Measurements from ENCODE around the gene IGSF23.

The IGSF23 gene

DNA sequence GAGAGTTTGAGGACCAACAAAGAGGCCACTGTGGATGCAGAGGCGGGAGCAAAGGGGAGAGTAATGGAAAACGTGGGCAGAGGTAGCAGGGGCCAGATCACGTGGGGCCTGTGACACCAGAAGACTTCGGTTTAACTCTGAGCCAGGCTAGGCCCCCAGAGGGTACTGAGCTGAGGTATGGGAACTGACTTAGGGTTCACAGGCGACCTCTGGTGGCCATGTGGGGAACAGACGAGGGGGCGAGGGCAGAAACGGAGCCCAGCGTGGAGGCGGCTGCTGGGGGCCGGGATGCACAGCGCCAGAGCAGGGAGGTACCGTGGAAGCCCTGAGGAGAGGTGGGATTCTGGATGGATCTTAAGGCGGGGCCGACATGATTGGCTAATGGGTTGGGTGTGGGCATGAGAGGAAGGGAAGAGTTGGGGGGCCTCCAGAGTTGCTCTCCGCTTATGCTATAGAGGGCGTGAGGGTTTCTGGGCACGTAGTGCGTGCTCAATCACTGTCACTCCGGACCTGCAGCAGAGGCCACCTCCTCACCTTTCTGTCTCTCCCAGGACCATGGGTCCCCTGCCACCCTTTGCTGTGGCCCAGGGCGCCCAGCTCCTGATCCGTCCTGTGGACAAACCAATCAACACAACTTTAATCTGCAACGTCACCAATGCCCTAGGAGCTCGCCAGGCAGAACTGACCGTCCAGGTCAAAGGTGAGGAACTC, 44.0 kb downstream of the IGSF23 start:
- Histone ChIP-seq H4K8ac (ENCODE audit: low read depth, low read length) (no peak overlapping the region), H3K27me3 (ENCODE audit: control insufficient read depth in 3 of 3, insufficient read depth in 3 of 3, low read depth in 1 of 3, low read length in 3 of 3) (no peaks in the 10 kb centered on the region), H2BK5ac (ENCODE audit: low read length) (no peak overlapping the region), H3K14ac (ENCODE audit: low read length) (no peak overlapping the region), H2AK5ac (ENCODE audit: low read depth, low read length) (no peak overlapping the region), H3K4me3 (ENCODE audit: low read length in 2 of 2) (no peak overlapping the region), H3K4ac (ENCODE audit: low read length) (no peak overlapping the region), H3K18ac (ENCODE audit: low read length) (no peak overlapping the region), H3K23ac (ENCODE audit: low read depth, low read length, poor library complexity) (no peak overlapping the region), H2BK15ac (ENCODE audit: low read length) (no peak overlapping the region), H2BK120ac (ENCODE audit: low read depth, low read length) (no peak overlapping the region), H4K91ac (ENCODE audit: low read depth, low read length, poor library complexity) (no peak overlapping the region), H3K4me1 (ENCODE audit: control insufficient read depth in 2 of 2, insufficient read depth in 1 of 2, low read depth in 1 of 2, low read length in 2 of 2) (no peaks in the 10 kb centered on the region), H3K79me1 (ENCODE audit: low read depth, low read length) (no peaks in the 10 kb centered on the region), H3K4me2 (ENCODE audit: insufficient read depth, low read length, poor library complexity, severe bottlenecking) (no peak overlapping the region), H2BK12ac (ENCODE audit: low read length) (no peak overlapping the region), H2AFZ (ENCODE audit: low read length) (no peak overlapping the region), H3K36me3 (replicated peaks in 1 of 2; ENCODE audit: control insufficient read depth in 2 of 2, insufficient read depth in 2 of 2, low read length in 2 of 2) (peaks cover 43 to 77% of the 10 kb centered on the region in 2 donors), H3K9me3 (replicated peaks in 1 of 2; ENCODE audit: control insufficient read depth in 2 of 2, insufficient read depth in 1 of 2, low read depth in 1 of 2, low read length in 2 of 2) (no peaks in the 10 kb centered on the region), H3K27ac (replicated peaks; ENCODE audit: low read length) (no peak overlapping the region), H3K9ac (ENCODE audit: low read depth, low read length, poor library complexity) (no peak overlapping the region)
- no CpG with 5 or more reads among the region's 25 CpGs for WGBS, 2 donors (ENCODE audit: extremely low coverage in 2 of 2, insufficient read length in 2 of 2, insufficient replicate concordance in 1 of 2)
- peak; percentile 61 for DNase-seq (ENCODE audit: low spot score)

DNA sequence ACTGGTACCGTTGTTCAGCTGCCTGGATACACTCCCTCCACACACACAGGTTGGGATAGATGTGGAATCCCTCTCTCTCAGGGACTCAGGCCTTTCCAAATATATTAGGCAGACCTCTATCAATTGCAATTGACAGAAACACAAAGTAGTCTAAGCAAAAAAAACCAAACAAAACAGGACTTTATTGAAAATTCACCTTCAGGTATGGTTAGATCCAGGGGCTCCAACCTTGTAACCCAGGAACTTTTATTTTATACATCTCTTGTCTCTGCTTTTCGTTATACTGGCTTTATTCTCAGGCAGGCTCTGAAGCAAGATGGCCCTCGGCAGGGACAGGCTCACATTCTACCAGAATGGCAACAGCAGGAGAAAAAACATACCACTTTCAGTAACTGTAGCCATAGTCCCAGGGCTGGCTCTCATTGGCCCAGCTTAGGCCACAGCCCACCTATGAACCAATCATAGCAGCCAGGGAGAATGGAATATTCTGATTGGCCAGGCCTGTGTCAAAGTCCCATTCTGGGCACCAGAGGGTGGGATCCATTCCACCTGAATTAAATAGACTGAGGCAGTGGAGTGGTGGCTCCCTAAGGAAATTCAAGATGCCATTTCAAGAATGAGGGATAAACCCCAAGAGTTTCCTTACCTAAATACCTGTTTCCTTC, 44.8 kb downstream of the IGSF23 start:
- H3K18ac ChIP-seq (ENCODE audit: low read length): no peak overlapping the region
- H2AK5ac ChIP-seq (ENCODE audit: low read depth, low read length): no peak overlapping the region
- no peak overlapping the region for H2AFZ ChIP-seq (ENCODE audit: low read length)
- H3K4me1 ChIP-seq (ENCODE audit: control insufficient read depth in 2 of 2, insufficient read depth in 1 of 2, low read depth in 1 of 2, low read length in 2 of 2): no peaks in the 10 kb centered on the region
- no peak overlapping the region for H3K4me2 ChIP-seq (ENCODE audit: insufficient read depth, low read length, poor library complexity, severe bottlenecking)
- no peak overlapping the region for H2BK5ac ChIP-seq (ENCODE audit: low read length)
- no peak overlapping the region for H2BK12ac ChIP-seq (ENCODE audit: low read length)
- no peak overlapping the region for H4K8ac ChIP-seq (ENCODE audit: low read depth, low read length)
- H2BK120ac ChIP-seq (ENCODE audit: low read depth, low read length): no peak overlapping the region
- no peak overlapping the region for H2BK15ac ChIP-seq (ENCODE audit: low read length)
- DNase-seq (ENCODE audit: low spot score): no peak
- H3K36me3 ChIP-seq (replicated peaks in 1 of 2; ENCODE audit: control insufficient read depth in 2 of 2, insufficient read depth in 2 of 2, low read length in 2 of 2): peaks cover 41 to 80% of the 10 kb centered on the region in 2 donors
- no peak overlapping the region for H3K23ac ChIP-seq (ENCODE audit: low read depth, low read length, poor library complexity)
- H3K27me3 ChIP-seq (ENCODE audit: control insufficient read depth in 3 of 3, insufficient read depth in 3 of 3, low read depth in 1 of 3, low read length in 3 of 3): no peaks in the 10 kb centered on the region
- no peak overlapping the region for H3K27ac ChIP-seq (replicated peaks; ENCODE audit: low read length)
- WGBS, 2 donors (ENCODE audit: extremely low coverage in 2 of 2, insufficient read length in 2 of 2, insufficient replicate concordance in 1 of 2): no CpG with 5 or more reads among the region's 3 CpGs
- no peak overlapping the region for H3K4me3 ChIP-seq (ENCODE audit: low read length in 2 of 2)
- H4K91ac ChIP-seq (ENCODE audit: low read depth, low read length, poor library complexity): no peak overlapping the region
- no peak overlapping the region for H3K14ac ChIP-seq (ENCODE audit: low read length)
- no peaks in the 10 kb centered on the region for H3K79me1 ChIP-seq (ENCODE audit: low read depth, low read length)
- no peaks in the 10 kb centered on the region for H3K9me3 ChIP-seq (replicated peaks in 1 of 2; ENCODE audit: control insufficient read depth in 2 of 2, insufficient read depth in 1 of 2, low read depth in 1 of 2, low read length in 2 of 2)
- H3K4ac ChIP-seq (ENCODE audit: low read length): no peak overlapping the region
- no peak overlapping the region for H3K9ac ChIP-seq (ENCODE audit: low read depth, low read length, poor library complexity)

DNA sequence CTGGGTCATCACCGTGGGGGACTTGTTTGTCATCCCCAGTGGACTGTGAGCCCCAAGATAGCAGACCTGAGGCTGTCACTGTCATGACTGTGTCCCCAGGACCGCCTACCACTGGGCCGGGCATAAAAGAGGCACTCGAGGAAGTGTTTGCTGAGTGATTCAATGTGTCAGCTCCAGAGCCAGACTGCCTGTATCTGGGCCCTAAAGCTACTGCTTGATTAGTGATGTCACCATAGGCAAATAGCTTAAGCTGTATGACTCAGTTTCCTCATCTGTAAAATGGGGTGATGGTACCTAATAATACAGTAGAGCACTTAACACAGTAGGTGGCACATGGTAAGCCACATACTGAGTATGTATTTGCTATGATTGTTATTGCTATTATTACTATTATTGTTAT, 46.7 kb downstream of the IGSF23 start:
- DNase-seq (ENCODE audit: low spot score): no peak
- Histone ChIP-seq H2AK5ac (ENCODE audit: low read depth, low read length) (no peak overlapping the region), H3K4me1 (ENCODE audit: control insufficient read depth in 2 of 2, insufficient read depth in 1 of 2, low read depth in 1 of 2, low read length in 2 of 2) (no peaks in the 10 kb centered on the region), H3K9ac (ENCODE audit: low read depth, low read length, poor library complexity) (no peak overlapping the region), H4K8ac (ENCODE audit: low read depth, low read length) (no peak overlapping the region), H3K36me3 (replicated peaks in 1 of 2; ENCODE audit: control insufficient read depth in 2 of 2, insufficient read depth in 2 of 2, low read length in 2 of 2) (peaks cover 35 to 65% of the 10 kb centered on the region in 2 donors), H3K4me2 (ENCODE audit: insufficient read depth, low read length, poor library complexity, severe bottlenecking) (no peak overlapping the region), H2BK12ac (ENCODE audit: low read length) (no peak overlapping the region), H2BK5ac (ENCODE audit: low read length) (no peak overlapping the region), H3K18ac (ENCODE audit: low read length) (no peak overlapping the region), H2BK15ac (ENCODE audit: low read length) (no peak overlapping the region), H2AFZ (ENCODE audit: low read length) (no peak overlapping the region), H4K91ac (ENCODE audit: low read depth, low read length, poor library complexity) (no peak overlapping the region), H3K9me3 (replicated peaks in 1 of 2; ENCODE audit: control insufficient read depth in 2 of 2, insufficient read depth in 1 of 2, low read depth in 1 of 2, low read length in 2 of 2) (no peaks in the 10 kb centered on the region), H3K79me1 (ENCODE audit: low read depth, low read length) (no peaks in the 10 kb centered on the region), H3K27me3 (ENCODE audit: control insufficient read depth in 3 of 3, insufficient read depth in 3 of 3, low read depth in 1 of 3, low read length in 3 of 3) (no peaks in the 10 kb centered on the region), H2BK120ac (ENCODE audit: low read depth, low read length) (no peak overlapping the region), H3K4me3 (ENCODE audit: low read length in 2 of 2) (no peak overlapping the region), H3K14ac (ENCODE audit: low read length) (no peak overlapping the region), H3K4ac (ENCODE audit: low read length) (no peak overlapping the region), H3K27ac (replicated peaks; ENCODE audit: low read length) (no peak overlapping the region), H3K23ac (ENCODE audit: low read depth, low read length, poor library complexity) (no peak overlapping the region)
- no CpG with 5 or more reads among the region's 4 CpGs for WGBS, 2 donors (ENCODE audit: extremely low coverage in 2 of 2, insufficient read length in 2 of 2, insufficient replicate concordance in 1 of 2)

DNA sequence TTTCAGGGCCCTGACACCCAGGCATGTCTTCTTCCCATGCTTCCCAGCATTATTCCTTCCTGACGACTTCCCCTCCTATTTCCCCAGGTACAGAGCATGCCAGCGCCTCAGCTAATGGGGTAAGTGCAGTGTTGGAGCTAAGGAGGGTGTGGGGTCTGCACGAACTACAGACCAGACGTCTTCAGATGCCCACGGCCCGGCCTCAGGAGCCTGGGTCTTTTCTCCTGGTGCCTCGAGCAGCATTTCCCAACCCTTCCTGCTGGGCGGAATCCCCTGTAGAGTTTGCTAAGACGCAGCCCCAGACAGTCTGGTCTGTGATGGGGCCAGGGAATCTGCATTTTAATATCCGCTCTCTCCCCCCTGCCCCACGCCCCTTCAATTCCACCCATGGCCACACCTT, 47.8 kb downstream of the IGSF23 start:
- no CpG with 5 or more reads among the region's 11 CpGs for WGBS, 2 donors (ENCODE audit: extremely low coverage in 2 of 2, insufficient read length in 2 of 2, insufficient replicate concordance in 1 of 2)
- Histone ChIP-seq H2BK120ac (ENCODE audit: low read depth, low read length) (no peak overlapping the region), H2BK12ac (ENCODE audit: low read length) (no peak overlapping the region), H3K36me3 (replicated peaks in 1 of 2; ENCODE audit: control insufficient read depth in 2 of 2, insufficient read depth in 2 of 2, low read length in 2 of 2) (peaks cover 31 to 55% of the 10 kb centered on the region in 2 donors), H2AFZ (ENCODE audit: low read length) (no peak overlapping the region), H3K9me3 (replicated peaks in 1 of 2; ENCODE audit: control insufficient read depth in 2 of 2, insufficient read depth in 1 of 2, low read depth in 1 of 2, low read length in 2 of 2) (no peaks in the 10 kb centered on the region), H3K4me3 (ENCODE audit: low read length in 2 of 2) (no peak overlapping the region), H3K18ac (ENCODE audit: low read length) (no peak overlapping the region), H3K9ac (ENCODE audit: low read depth, low read length, poor library complexity) (no peak overlapping the region), H4K8ac (ENCODE audit: low read depth, low read length) (no peak overlapping the region), H2AK5ac (ENCODE audit: low read depth, low read length) (no peak overlapping the region), H3K4ac (ENCODE audit: low read length) (no peak overlapping the region), H3K14ac (ENCODE audit: low read length) (no peak overlapping the region), H3K23ac (ENCODE audit: low read depth, low read length, poor library complexity) (no peak overlapping the region), H4K91ac (ENCODE audit: low read depth, low read length, poor library complexity) (no peak overlapping the region), H3K27ac (replicated peaks; ENCODE audit: low read length) (no peak overlapping the region), H2BK5ac (ENCODE audit: low read length) (no peak overlapping the region), H3K4me1 (ENCODE audit: control insufficient read depth in 2 of 2, insufficient read depth in 1 of 2, low read depth in 1 of 2, low read length in 2 of 2) (no peaks in the 10 kb centered on the region), H3K27me3 (ENCODE audit: control insufficient read depth in 3 of 3, insufficient read depth in 3 of 3, low read depth in 1 of 3, low read length in 3 of 3) (no peaks in the 10 kb centered on the region), H2BK15ac (ENCODE audit: low read length) (no peak overlapping the region), H3K4me2 (ENCODE audit: insufficient read depth, low read length, poor library complexity, severe bottlenecking) (no peak overlapping the region), H3K79me1 (ENCODE audit: low read depth, low read length) (no peaks in the 10 kb centered on the region)
- DNase-seq (ENCODE audit: low spot score): no peak
